ENCODE measurements around the gene KCNA1. TPM values are rescaled to one million over a fixed set of nuclear protein-coding genes. Genes with fewer than 3 reads are reported as not detected.

KCNA1 gene
- total RNA-seq, result not detected in 2 replicates

DNA sequence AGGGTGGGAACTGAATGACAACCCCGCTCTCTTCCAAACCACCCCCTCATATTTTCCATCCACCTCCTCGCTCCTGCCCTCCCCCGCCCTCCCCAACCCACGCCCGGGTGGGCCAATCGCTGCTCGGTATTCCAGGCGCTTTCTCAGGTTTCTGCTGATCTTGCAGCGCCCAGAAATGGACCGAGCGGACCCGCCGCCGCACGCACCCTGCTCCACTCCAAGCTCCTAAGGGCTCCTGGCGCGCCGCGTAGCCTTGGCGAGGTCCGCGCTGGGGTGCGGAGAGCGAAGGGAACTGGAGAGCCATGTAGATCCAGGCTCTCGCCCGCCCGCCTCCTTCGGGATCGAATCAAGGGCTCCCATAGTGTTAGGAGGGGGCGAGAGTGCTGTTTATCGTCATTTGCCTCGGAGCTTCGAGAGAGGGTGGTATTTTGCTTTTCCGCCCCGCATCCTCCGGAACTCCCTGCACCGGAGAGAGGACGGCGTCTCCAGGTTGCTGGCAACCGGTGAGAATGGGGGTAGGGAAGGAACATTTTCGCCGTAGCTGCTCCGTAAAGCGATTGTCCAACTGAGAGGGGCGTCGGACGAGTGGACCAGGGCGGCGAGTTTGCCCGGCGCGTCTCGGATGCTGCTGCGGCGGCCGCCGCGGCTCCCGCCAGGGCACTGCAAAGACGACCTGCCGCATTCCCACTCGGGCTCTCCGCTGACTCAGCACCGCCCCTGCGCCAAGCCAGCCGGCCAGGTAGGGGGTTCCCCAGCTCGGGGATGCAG, at the start of gene KCNA1:
Gene KCNA1, plus strand, starts transcription at position 172 of the 768 bp plus-strand sequence. CDS start 1,474 bp downstream, outside the sequence.

Other genes with a start within 250 kb of the KCNA1 start
- 0.56 and 0.63 TPM in 2 replicates for gene GALNT8, start 189.5 kb upstream of the KCNA1 start, total RNA-seq
- not detected in 2 replicates for gene KCNA5, start 134.0 kb downstream of the KCNA1 start, total RNA-seq

All from endothelial cell of coronary artery (primary cell).